Frontal cortex (tissue), 4 donors: Measurements from ENCODE around the gene TRABD2B. TPM values are rescaled to one million over a fixed set of nuclear protein-coding genes. Genes with fewer than 3 reads are reported as not detected.

Experiments used
- DNase-seq, 2 donors: peaks; one replicate each; pipeline ENCODE4 v3.0.0; 2012; ENCODE audit warnings: low spot score in 2 of 2
- FAIRE-seq: peaks from 2 replicates; lab custom pipeline; 2012; peaks lifted over from hg19 to GRCh38; lab: Jason Lieb, UNC
- total RNA-seq: library from RNA; depleted of rRNA; stranded (reverse); fragments of >200 nt; gene quantifications from one replicate; pipeline ENCODE4 v1.2.3, GENCODE V29; 2014
- donor health status: control.
- donor health status: control.
- donor health status: control.

Gene TRABD2B
- total RNA-seq, 1 donor from 2014 or later = under 0.01 TPM

GRCh38 chr1:47894410-47895278 lies 102.5 kb downstream of the TRABD2B start:
- no peak for DNase-seq
- no peak for FAIRE-seq

- FAIRE-seq = no peak
- no peak for DNase-seq
Observed at GRCh38 chr1:47893412-47893811, 103.8 kb downstream of the TRABD2B start.

- FAIRE-seq = no peak
Observed at GRCh38 chr1:47890779-47891178, 106.4 kb downstream of the TRABD2B start.

DNA sequence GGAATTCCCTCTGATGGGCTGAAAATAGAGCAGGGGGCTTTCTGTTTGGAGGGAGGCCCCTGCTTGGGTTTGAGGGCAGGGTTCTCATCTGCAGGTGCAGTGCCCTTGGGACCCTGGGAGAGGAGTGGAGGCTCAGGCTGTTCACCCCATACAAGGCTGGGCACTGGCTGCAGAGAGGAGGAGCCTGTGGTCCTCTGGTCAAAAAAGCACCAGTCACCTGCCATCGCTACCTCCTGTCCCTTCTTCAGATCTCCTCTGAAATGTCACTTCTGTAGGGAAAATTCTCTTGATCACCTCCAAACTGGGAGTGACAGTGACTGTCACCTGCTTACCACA lies 108.9 kb downstream of the TRABD2B start:
- DNase-seq (no peak), FAIRE-seq (no peak)

More at GRCh38 chr1:47890779-47891178, 106.4 kb downstream of the TRABD2B start:
- DNase-seq = no peak

GRCh38 chr1:47887475-47888293 lies 109.5 kb downstream of the TRABD2B start:
- DNase-seq (no peak), FAIRE-seq (no peak)

DNA sequence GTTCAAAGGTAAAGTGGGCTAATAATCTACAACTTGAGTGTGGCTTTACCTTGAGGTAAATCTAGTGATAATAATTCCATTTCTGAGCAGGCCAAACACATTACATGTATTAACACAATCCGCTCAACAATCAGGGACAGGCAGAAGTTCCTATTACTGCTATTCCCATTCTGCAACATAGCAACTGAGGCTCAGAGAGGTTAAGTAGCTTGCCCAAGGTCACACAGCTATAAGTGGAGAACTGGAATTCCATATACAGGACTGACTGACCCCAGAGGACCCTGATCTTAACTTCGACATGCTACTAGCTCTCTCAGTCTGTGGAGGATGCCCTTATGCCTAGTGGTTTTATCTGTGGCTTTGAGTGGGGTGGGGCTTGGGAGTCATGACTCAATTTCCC lies 110.1 kb downstream of the TRABD2B start:
- FAIRE-seq = no peak
- DNase-seq = no peak

DNA sequence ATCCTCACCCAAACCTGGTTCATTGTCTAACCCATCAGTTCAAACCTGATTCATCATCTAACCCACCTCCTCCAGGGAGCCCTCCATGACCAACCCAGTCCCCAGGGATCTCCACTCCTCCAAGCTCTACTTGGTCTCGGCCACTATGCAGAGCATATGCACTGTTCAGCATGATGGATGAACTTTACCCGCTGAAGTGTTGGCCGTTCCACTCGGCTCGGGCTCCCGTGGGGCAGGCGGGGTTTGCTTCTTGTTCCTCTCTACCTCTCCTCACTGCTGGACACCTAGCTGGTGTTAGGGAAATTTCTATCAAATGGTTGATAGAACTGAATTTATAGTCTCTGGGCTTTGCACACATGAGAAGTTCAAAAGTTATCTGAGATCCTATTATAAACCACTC lies 111.0 kb downstream of the TRABD2B start:
- FAIRE-seq = no peak

GRCh38 chr1:47885062-47885830 lies 111.9 kb downstream of the TRABD2B start:
- DNase-seq (no peak), FAIRE-seq (no peak)

More for the DNA sequence above, 111.0 kb downstream of the TRABD2B start:
- DNase-seq = no peak

GRCh38 chr1:47883963-47884362 lies 113.2 kb downstream of the TRABD2B start:
- FAIRE-seq = no peak
- no peak for DNase-seq

DNA sequence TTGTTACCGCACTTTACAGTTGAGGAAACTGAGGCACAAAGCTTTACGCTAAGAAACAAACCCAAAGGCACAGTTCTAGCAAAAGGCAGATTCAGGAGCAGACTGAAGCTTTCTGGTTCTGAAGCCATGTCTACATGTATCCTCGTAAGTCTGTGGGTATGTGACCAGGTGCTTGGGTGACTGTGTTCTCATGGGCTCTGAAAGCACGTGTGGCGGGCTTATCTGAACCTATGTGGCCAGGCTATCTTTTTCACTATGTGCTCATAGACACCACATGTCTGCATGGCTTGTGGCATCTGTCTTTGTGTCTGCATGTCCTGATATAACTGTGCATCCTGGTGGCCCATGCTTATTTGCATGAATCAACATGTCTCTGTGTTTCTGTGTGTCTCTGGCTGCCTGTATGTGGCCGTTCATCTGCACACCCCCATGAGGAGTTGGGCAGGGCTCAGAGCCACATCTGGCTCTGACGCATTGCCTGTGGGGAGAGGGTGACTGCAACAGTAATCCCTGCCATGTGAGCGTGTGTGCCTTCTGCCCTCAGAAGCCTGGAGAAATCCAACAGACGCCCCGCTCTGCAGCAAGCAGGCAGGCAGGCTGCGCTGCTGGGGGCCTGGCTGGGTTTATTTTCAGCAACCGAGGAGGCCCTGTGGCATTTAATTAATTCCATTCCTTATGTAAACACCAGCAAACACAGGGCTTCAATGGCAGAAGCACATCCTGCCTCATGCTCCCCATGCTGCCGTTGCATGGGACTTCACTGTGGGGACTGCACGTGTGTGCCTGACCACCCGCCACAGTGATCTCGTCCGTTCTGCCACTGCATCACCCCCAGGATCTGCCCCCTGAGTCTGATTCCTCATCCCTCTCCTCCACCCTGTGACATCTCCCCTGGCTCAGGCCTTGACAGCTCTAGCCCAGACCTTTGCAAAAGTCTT lies 115.4 kb downstream of the TRABD2B start:
- no peak for FAIRE-seq
- no peak for DNase-seq

GRCh38 chr1:47876587-47876963 lies 120.6 kb downstream of the TRABD2B start:
- no peak for DNase-seq
- FAIRE-seq = no peak

DNA sequence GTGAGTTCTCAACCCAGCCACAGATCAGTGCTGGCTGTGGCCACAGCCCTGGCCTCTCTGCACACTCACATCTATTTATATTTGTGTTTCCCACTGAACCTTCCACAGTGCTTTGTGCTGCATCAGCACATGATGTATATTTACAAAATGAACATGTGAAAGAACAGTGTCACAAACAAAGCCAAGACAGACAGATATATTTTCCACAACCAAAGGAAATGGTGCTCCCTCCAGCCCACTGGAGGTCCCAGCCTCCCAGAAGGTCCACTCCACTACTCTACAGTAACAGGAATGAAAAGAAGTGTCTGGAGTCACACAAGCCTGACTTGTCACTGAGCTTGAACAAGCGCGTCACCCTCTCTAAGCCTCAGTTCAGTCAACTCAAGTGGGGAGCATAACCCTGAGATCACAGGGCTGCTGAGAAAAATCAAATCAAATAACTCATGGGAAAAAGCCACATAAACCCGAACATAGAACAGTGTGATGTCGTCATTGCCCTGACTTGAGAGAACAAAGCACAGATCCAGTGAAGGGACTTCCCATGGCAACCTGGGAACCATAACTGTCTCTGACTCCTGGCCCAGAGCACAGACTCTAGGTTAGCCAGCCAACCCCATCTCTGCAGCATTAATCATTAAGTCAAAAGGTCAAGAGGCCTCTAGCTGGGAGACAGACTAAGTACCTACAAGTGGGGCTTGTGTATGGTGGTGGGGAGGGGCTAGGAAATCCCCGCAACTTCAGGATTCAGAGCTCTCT lies 121.2 kb downstream of the TRABD2B start:
- DNase-seq (no peak), FAIRE-seq (no peak)

DNA sequence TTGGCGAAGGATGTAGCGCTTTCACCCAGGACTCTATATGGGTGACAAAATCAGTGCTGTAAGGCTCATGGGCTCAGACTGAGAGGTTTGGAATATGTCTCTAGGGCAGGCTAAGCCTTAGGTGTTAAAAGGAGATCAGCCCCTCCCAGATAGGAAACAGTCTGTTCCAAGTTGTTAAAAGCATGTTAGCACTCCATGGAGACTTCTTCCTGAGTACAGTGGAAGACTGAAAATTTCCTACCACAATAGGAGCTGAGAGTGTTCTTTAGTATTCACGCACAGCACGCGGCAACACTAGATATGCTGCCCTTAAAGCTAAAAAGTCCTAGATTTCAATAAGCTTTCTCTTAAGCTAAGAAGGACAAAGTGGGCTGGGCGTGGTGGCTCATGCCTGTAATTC lies 122.1 kb downstream of the TRABD2B start:
- DNase-seq (no peak), FAIRE-seq (no peak)

GRCh38 chr1:47873337-47873736 lies 123.8 kb downstream of the TRABD2B start:
- no peak for DNase-seq
- no peak for FAIRE-seq

DNA sequence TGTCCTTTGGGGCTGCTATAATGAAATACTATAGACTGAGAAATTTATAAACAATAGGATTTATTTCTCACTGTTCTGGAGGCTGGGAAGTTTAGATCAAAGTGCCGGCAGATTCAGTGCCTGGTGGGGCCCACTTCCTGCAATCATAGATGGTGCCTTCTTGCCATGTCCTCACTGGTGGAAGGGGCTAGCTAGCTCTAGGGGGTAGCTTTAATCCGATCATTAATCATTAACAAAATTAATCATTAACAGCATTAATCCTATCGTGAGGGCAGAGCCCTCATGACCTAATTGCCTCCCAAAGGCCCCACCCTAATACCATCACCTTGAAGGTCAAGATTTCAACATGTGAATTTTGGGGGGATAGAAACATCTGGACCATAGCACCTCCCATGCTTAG lies 124.3 kb downstream of the TRABD2B start:
- DNase-seq (no peak), FAIRE-seq (no peak)

DNA sequence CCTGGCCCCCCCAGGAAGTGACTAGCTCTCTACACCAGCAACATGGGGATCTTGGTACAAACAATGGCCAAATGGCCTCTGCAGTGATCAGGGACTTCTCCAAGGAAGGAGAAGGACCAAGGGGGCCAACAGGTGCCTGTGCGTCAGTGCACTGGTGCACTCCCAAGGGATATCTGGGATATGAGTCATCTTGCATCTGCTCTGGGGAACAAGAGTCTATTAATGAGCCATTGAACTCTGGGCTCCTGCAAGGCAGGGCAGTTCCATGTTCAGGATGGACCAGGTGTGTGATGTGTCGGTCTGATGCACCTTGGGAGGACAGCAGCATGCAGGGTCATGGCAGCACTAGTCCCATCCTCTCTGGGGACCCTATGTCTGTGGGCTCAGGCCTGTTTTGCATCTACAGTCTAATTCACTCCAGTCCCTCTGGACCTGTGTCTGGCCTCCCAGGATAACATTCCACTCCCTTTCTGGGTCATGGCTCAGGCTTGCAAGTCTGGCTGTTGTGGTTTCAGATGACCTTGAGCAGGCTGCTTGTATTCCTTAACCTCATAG lies 125.3 kb downstream of the TRABD2B start:
- FAIRE-seq (no peak), DNase-seq (no peak)

GRCh38 chr1:47870946-47871676 lies 126.1 kb downstream of the TRABD2B start:
- no peak for DNase-seq
- no peak for FAIRE-seq

GRCh38 chr1:47870480-47870879 lies 126.7 kb downstream of the TRABD2B start:
- FAIRE-seq = no peak
- DNase-seq = no peak
